Testis (tissue), 3 donors: ENCODE measurements around the gene RNF186. TPM values are rescaled to one million over a fixed set of nuclear protein-coding genes. Genes with fewer than 3 reads are reported as not detected.

ENCODE experiments used
- DNase-seq: peaks from one replicate; pipeline ENCODE4 v3.0.0-alpha.2; 2019
- H3K27ac ChIP-seq, 2 donors: fragments of 200-600 bp; sonication (generic); one replicate each; pipeline ENCODE4 v1.5.1; 2019
- H3K27me3 ChIP-seq: fragments of 200-600 bp; sonication (generic); one replicate; pipeline ENCODE4 v1.5.1; 2019
- H3K36me3 ChIP-seq: fragments of 200-600 bp; sonication (generic); one replicate; pipeline ENCODE4 v1.5.1; 2017; ENCODE audit warnings: low read depth; ENCODE audit errors: missing control alignments
- H3K4me1 ChIP-seq: fragments of 200-600 bp; sonication (generic); one replicate; pipeline ENCODE4 v1.5.1; 2019
- H3K4me3 ChIP-seq, 2 donors: fragments of 200-600 bp; sonication (generic); one replicate each; pipeline ENCODE4 v1.5.1; 2017 to 2019
- H3K9me3 ChIP-seq: fragments of 200-600 bp; sonication (generic); one replicate; pipeline ENCODE4 v1.5.1; 2017
- POLR2A ChIP-seq: fragments of 450-650 bp; IDR thresholded peaks from one replicate; pipeline ENCODE4 v1.6.1; 2017; ENCODE audit warnings: antibody characterized with exemption, mild to moderate bottlenecking, moderate library complexity
- WGBS, 2 donors: methylation state at CpG; one replicate each; pipeline ENCODE4 v1.1.5; 2018; 5-methylcytosine and 5-hydroxymethylcytosine counted together
- intact Hi-C: fragments of 100-400 bp; cut with DNase I; formaldehyde crosslinking; loops from one replicate; pipeline ENCODE4 v1.15.1; 2023; ENCODE audit warnings: low total_unique reads
- polyA plus RNA-seq: library from polyadenylated mRNA; stranded (reverse); fragments of 350-450 nt; fragmentation: Illumina TruSeq; extraction: RNeasy Lipid Tissue Mini Kit (QIAGEN cat#74804); gene quantifications from one replicate; pipeline ENCODE4 v1.2.3, GENCODE V29; 2014; ENCODE audit warnings: low read depth, low replicate concordance; ENCODE audit not compliant: insufficient read depth
- total RNA-seq, 2 donors: library from RNA; depleted of rRNA; stranded (reverse); fragments of >200 nt; gene quantifications; one replicate each; pipeline ENCODE4 v1.2.3, GENCODE V29; 2016
- TF ChIP-seq, protein P1 (sequence below), 3 experiments: fragments of 450-650 bp in 2 of 3; fragments of 200-600 bp in 1 of 3; sonication (generic) in 1 of 3; IDR thresholded peaks; one replicate each; pipeline ENCODE4 v1.5.1; 2016 to 2019; ENCODE audit warnings: antibody characterized with exemption in 3 of 3, mild to moderate bottlenecking in 2 of 3, moderate library complexity in 1 of 3

The RNF186 gene
- total and polyA plus RNA-seq, 3 donors from 2014 or later = 0.19 TPM; not detected in 2

DNA sequence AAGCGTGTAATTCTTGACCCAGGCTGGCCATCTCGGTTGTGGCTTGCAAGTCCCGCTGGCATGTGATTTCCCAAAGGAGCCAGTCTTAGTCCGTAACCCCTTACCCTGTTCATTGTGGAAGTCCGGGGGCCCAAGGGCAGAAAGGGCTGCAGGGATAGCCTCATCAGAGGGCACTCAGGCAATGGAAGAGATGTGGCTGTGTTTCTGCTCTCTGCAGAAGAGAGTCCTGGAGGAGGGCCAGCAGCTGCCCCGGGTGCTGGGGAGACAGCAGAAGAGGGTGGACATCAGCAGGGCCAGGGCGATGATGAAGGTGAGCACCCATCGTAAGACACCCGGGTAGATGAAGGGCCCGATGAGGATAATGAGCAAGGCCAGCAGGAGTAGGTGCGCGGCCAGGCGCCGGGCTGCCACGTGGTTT, 830 bp downstream of the RNF186 start:
- no peaks in the 10 kb centered on the region for H3K9me3 ChIP-seq
- no peaks in the 10 kb centered on the region for H3K36me3 ChIP-seq
- DNase-seq = no peak
- WGBS, 2 donors = 88 to 94% methylated on average over 15 of the region's 15 CpGs
- intact Hi-C loops = no loop called here
- no peak overlapping the region for H3K4me3 ChIP-seq
- H3K27me3 ChIP-seq = no peaks in the 10 kb centered on the region
- no peak for TF ChIP-seq POLR2A
- H3K4me1 ChIP-seq = peaks cover 5% of the 10 kb centered on the region
- H3K27ac ChIP-seq = no peak overlapping the region

DNA sequence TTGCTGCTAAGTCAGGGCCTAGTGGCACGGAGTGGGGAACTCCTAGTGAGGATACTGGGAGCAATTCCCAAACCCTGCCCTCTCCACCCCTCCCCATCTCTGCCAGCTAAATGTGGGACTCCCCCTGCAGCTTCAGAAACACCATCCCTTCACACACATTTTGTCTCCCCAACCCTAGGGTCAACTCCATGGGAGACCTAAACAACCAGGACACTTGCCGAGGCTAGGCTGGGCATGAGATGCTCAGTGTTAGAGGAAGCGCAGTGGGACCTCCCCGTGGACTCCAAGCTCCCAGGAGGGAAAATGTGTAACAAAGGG, 1.5 kb downstream of the RNF186 start:
- Histone ChIP-seq H3K27ac (no peak overlapping the region), H3K27me3 (no peaks in the 10 kb centered on the region), H3K4me1 (peaks cover 5% of the 10 kb centered on the region), H3K4me3 (no peak overlapping the region), H3K36me3 (no peaks in the 10 kb centered on the region), H3K9me3 (no peaks in the 10 kb centered on the region)
- no peak for TF ChIP-seq POLR2A
- TF ChIP-seq, protein P1, sequence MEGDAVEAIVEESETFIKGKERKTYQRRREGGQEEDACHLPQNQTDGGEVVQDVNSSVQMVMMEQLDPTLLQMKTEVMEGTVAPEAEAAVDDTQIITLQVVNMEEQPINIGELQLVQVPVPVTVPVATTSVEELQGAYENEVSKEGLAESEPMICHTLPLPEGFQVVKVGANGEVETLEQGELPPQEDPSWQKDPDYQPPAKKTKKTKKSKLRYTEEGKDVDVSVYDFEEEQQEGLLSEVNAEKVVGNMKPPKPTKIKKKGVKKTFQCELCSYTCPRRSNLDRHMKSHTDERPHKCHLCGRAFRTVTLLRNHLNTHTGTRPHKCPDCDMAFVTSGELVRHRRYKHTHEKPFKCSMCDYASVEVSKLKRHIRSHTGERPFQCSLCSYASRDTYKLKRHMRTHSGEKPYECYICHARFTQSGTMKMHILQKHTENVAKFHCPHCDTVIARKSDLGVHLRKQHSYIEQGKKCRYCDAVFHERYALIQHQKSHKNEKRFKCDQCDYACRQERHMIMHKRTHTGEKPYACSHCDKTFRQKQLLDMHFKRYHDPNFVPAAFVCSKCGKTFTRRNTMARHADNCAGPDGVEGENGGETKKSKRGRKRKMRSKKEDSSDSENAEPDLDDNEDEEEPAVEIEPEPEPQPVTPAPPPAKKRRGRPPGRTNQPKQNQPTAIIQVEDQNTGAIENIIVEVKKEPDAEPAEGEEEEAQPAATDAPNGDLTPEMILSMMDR (IDR thresholded peaks at IDR 0.05) = no peak
- intact Hi-C loops = no loop called here
- no peak for DNase-seq
- 93 to 95% methylated on average over 4 of the region's 4 CpGs for WGBS, 2 donors

DNA sequence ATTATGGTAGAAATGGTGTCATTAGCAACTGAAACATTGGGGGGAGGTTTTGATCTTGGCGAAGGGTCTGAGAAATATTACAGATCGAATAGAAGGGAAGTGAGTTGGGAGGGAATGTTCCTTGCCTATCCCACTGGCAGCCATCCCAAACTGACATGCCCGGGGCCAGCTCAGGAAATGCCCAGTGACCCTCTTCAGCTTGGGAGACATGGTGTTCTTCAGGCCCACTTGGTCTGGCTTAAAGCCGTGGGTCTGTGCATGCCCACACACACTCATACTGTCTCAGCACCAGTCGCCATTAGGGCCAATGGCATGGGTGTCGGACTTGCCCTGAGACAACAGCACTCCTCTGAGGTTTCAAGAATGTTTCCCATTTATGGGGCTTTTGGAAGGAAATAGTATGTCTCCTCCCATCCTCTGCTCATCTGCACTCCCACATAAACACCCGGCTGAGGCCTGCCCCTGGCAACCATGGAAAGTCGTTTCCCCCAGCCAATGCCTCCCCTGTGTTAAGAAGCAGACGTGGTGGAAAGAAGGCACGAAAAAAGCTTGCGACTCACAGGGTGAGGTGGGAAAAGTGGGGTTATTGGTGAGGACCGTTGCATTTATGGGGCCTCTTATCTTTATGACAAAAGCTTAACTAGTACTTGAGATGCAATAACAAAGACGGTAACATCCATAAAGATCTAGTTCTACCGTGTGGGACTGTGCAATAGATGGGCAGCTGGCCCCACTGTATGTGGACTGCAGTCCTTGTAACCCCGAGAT, 2.0 kb downstream of the RNF186 start:
- peaks cover 5% of the 10 kb centered on the region for H3K4me1 ChIP-seq
- H3K4me3 ChIP-seq = no peak overlapping the region
- no peaks in the 10 kb centered on the region for H3K36me3 ChIP-seq
- no peak overlapping the region for H3K27ac ChIP-seq
- DNase-seq = no peak
- no peak for TF ChIP-seq POLR2A
- TF ChIP-seq, protein P1 (IDR thresholded peaks at IDR 0.05) = no peak
- 61 to 66% methylated on average over 15 of the region's 15 CpGs for WGBS, 2 donors
- intact Hi-C loops = no loop called here
- no peaks in the 10 kb centered on the region for H3K9me3 ChIP-seq
- H3K27me3 ChIP-seq = no peaks in the 10 kb centered on the region

DNA sequence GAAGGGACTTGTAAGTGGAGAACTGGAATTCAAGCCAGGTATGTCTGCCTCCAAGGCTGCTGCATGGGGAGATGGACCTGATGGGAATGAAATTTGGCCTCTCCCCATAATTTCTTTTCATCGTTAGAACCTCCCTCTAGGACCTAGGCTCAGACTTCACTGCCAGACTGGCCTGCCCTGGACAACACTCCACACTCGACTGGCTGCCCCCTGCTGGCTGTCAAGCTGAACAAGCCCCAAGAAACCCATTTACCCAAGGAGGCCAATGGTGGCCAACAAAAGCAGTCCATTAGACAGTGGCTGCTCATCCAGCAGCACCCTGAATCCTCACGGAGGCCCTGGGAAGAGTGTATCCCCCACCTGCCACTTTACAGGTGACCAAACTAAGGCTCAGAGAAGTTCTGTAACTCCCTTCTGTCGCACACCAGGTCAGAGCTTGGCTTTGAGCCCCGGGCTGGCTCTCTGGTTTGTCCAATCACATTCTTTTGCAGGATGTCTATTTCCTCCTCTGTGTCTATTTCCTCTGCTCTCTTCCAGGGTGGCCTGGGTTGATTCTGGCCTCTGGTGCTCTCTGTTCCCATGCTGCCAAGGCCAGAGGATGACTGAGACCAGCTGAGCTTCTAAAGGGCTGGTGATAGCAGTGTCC, 3.8 kb downstream of the RNF186 start:
- H3K9me3 ChIP-seq = no peaks in the 10 kb centered on the region
- no peaks in the 10 kb centered on the region for H3K27me3 ChIP-seq
- no peak overlapping the region for H3K4me3 ChIP-seq
- TF ChIP-seq POLR2A = no peak
- TF ChIP-seq, protein P1 (IDR thresholded peaks at IDR 0.05) = peak in 1 of 3 experiments; percentile 11
- no peaks in the 10 kb centered on the region for H3K36me3 ChIP-seq
- peaks cover 5% of the 10 kb centered on the region for H3K4me1 ChIP-seq
- peak; percentile 33 for DNase-seq
- 73 to 74% methylated on average over 5 of the region's 5 CpGs for WGBS, 2 donors
- H3K27ac ChIP-seq = no peak overlapping the region
- intact Hi-C loops = no loop called here

DNA sequence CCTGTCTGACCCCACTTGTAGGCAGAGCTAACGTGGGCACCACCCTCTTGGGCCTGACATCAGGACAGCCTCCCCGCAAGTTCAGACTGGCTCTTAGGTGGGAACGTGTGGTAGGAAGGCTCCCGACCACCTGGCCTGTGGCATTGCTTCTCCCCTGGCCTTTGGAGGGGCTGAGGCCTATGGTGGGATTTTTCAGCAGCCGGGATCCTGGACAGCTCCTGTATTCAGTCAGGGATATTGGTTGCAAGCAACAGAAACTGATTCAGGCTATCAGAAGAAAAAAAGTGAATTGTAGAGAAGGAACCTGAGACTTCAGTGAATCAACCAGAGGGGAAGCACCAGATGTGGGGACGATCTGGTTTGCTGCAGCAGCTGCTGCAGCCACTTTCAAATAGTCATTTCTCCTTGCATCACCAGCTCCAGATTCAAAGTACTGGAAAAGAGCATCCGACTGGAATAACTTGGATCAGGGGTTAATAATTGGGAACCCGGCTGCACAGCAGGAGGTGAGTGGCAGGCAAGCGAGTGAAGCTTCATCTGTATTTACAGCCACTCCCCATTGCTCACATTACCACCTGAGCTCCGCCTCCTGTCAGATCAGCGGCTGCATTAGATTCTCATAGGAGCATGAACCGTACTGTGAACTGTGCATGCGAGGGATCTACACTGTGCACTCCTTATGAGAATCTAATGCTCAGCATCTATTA, 5.9 kb downstream of the RNF186 start:
- no peak for DNase-seq
- Histone ChIP-seq H3K27me3 (no peaks in the 10 kb centered on the region), H3K27ac (no peak overlapping the region), H3K4me3 (no peak overlapping the region), H3K36me3 (no peaks in the 10 kb centered on the region), H3K9me3 (no peaks in the 10 kb centered on the region), H3K4me1 (peaks cover 5% of the 10 kb centered on the region)
- intact Hi-C loops = no loop called here
- 79 to 91% methylated on average over 9 to 13 of the region's 13 CpGs for WGBS, 2 donors
- TF ChIP-seq, protein P1 (IDR thresholded peaks at IDR 0.05) = no peak
- no peak for TF ChIP-seq POLR2A
